SK-N-SH (cell line): Measurements from ENCODE around the gene UNC93B1. TPM values are rescaled to one million over a fixed set of nuclear protein-coding genes. Genes with fewer than 3 reads are reported as not detected.
A peak's percentile ranks its signal among the peaks of the same experiment; 100 is the strongest.
"Not testable (repeated sequence)": the region's sequence is repeated elsewhere in the genome, so short reads cannot be mapped to it uniquely, and the experiment has no call there.

Experiments
- CTCF ChIA-PET: fragments of 300-600, 350-600 bp; formaldehyde crosslinking; extraction: SDS; loops from one replicate; lab custom pipeline; 2021; lab: Yijun Ruan, JAX
- POLR2A ChIA-PET: fragments of 350-600 bp; sonication (Branson Sonifier 250); formaldehyde crosslinking; extraction: SDS; loops from one replicate; lab custom pipeline; 2020; ENCODE audit warnings: antibody characterized with exemption, inconsistent platforms; lab: Yijun Ruan, JAX
- DNase-seq: peaks from one replicate; pipeline ENCODE4 v3.0.0; 2012
- H2AFZ ChIP-seq: fragments of 200-600 bp; sonication (generic); 2 replicates; pipeline ENCODE4 v1.8.1; 2016; ENCODE audit warnings: antibody characterized with exemption, mild to moderate bottlenecking, low read depth
- H3F3A ChIP-seq: fragments of 200-600 bp; sonication (generic); replicated peaks from 2 replicates; pipeline ENCODE3; 2016; ENCODE audit warnings: antibody characterized with exemption, mild to moderate bottlenecking; ENCODE audit not compliant: insufficient read depth
- H3K27ac ChIP-seq, 2 experiments: fragments of 200-500 bp in 1 of 2; fragments of 200-600 bp in 1 of 2; sonication (Bioruptor generic) in 1 of 2; sonication (generic), shearing (Covaris generic) in 1 of 2; 2 replicates each; pipeline versions ENCODE4 v1.5.1 to v1.6.1; 2014 to 2016; ENCODE audit warnings: low read depth in 2 of 2, inconsistent platforms in 1 of 2, low read length in 1 of 2, mild to moderate bottlenecking in 1 of 2, mixed read lengths in 1 of 2
- H3K27me3 ChIP-seq: fragments of 200-600 bp; sonication (generic), shearing (Covaris generic); 2 replicates; pipeline ENCODE4 v1.6.1; 2016; ENCODE audit warnings: mixed run types; ENCODE audit not compliant: insufficient read depth
- H3K36me3 ChIP-seq, 2 experiments: fragments of 200-500 bp in 1 of 2; fragments of 200-600 bp in 1 of 2; sonication (Bioruptor generic) in 1 of 2; sonication (generic) in 1 of 2; replicated peaks in 1 of 2; 2 replicates each; pipeline versions ENCODE3 to v1.5.1; 2014 to 2016; ENCODE audit warnings: low read length in 1 of 2, mild to moderate bottlenecking in 1 of 2; ENCODE audit not compliant: insufficient read depth in 2 of 2, control insufficient read depth in 1 of 2
- H3K4me1 ChIP-seq, 2 experiments: fragments of 200-500 bp in 1 of 2; fragments of 200-600 bp in 1 of 2; sonication (Bioruptor generic) in 1 of 2; sonication (generic), shearing (Covaris generic) in 1 of 2; 2 replicates each; pipeline versions ENCODE4 v1.5.1 to v1.6.1; 2014 to 2016; ENCODE audit warnings: low read depth in 1 of 2, low read length in 1 of 2, mixed run types in 1 of 2; ENCODE audit not compliant: insufficient read depth in 2 of 2, control insufficient read depth in 1 of 2
- H3K4me2 ChIP-seq: fragments of 200-600 bp; sonication (generic), shearing (Covaris generic); 2 replicates; pipeline ENCODE4 v1.6.1; 2017; ENCODE audit warnings: mixed run types
- H3K4me3 ChIP-seq, 2 experiments: fragments of 200-500 bp in 1 of 2; fragments of 200-600 bp in 1 of 2; sonication (Bioruptor generic) in 1 of 2; sonication (generic), shearing (Covaris generic) in 1 of 2; 2 replicates each; pipeline versions ENCODE4 v1.5.1 to v1.8.1; 2014 to 2016; ENCODE audit warnings: low read depth in 2 of 2, inconsistent platforms in 1 of 2, low read length in 1 of 2, mild to moderate bottlenecking in 1 of 2, mixed read lengths in 1 of 2, moderate library complexity in 1 of 2
- H3K79me2 ChIP-seq: fragments of 200-600 bp; sonication (generic); 2 replicates; pipeline ENCODE4 v1.8.1; 2017; ENCODE audit warnings: mild to moderate bottlenecking; ENCODE audit not compliant: insufficient read depth
- H3K9ac ChIP-seq: fragments of 200-600 bp; sonication (generic); 2 replicates; pipeline ENCODE4 v1.6.1; 2017; ENCODE audit warnings: mixed run types
- H3K9me2 ChIP-seq: fragments of 200-600 bp; sonication (generic); 2 replicates; pipeline ENCODE4 v1.6.1; 2017; ENCODE audit warnings: mixed run types
- H3K9me3 ChIP-seq: fragments of 200-600 bp; sonication (generic); 2 replicates; pipeline ENCODE4 v1.6.1; 2017; ENCODE audit warnings: mixed run types, mild to moderate bottlenecking, moderate library complexity
- H4K20me1 ChIP-seq: fragments of 200-600 bp; sonication (generic); 2 replicates; pipeline ENCODE4 v1.6.1; 2017; ENCODE audit warnings: mild to moderate bottlenecking, mixed run types; ENCODE audit not compliant: insufficient read depth
- WGBS: methylation state at CpG from one replicate; pipeline ENCODE4 v1.1.6; 2017; ENCODE audit warnings: low lambda C conversion rate; 5-methylcytosine and 5-hydroxymethylcytosine counted together
- polyA plus RNA-seq, 3 experiments: library from polyadenylated mRNA; depleted of rRNA; stranded (reverse); fragments of >200 nt; gene quantifications; 2 replicates each; pipeline ENCODE4 v1.2.3, GENCODE V29; 2012
- small RNA-seq, 7 experiments: library from RNA; depleted of rRNA; stranded (forward); fragments of <200 nt; gene quantifications; one replicate each; pipeline ENCODE3, GENCODE V24; 2012
- TF ChIP-seq, protein P1 (sequence below): fragments of 200-600 bp; sonication (generic); IDR thresholded peaks from 2 replicates; pipeline ENCODE4 v1.6.1; 2017; ENCODE audit warnings: antibody characterized with exemption, mild to moderate bottlenecking, moderate library complexity

Gene UNC93B1
- polyA plus RNA-seq, 1 of the 3 experiments (the other 2 are of a cell fraction) = 28.9 TPM

DNA sequence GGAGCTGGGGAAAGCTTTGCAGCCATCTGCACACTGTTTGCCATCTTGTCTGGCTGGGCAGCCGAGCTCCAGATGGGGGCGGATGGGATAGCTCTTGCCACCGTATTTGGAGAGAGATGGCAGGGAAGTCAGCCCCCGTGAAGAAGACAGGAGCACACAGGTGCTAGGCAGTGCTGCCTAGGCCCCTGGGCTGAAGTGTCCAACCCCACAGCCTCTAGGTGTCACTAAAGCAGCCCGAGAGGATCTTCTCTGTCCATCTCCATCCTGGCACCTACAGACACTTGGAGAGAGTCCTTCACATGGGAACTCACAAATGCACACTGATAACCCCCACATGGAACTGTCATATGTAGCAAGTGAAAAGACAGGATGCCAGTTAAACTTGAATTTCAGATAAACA lies 60.5 kb downstream of the UNC93B1 start:
- not testable (repeated sequence) for H3K79me2 ChIP-seq, H2AFZ ChIP-seq, H3K27ac ChIP-seq
- TF ChIP-seq, protein P1, sequence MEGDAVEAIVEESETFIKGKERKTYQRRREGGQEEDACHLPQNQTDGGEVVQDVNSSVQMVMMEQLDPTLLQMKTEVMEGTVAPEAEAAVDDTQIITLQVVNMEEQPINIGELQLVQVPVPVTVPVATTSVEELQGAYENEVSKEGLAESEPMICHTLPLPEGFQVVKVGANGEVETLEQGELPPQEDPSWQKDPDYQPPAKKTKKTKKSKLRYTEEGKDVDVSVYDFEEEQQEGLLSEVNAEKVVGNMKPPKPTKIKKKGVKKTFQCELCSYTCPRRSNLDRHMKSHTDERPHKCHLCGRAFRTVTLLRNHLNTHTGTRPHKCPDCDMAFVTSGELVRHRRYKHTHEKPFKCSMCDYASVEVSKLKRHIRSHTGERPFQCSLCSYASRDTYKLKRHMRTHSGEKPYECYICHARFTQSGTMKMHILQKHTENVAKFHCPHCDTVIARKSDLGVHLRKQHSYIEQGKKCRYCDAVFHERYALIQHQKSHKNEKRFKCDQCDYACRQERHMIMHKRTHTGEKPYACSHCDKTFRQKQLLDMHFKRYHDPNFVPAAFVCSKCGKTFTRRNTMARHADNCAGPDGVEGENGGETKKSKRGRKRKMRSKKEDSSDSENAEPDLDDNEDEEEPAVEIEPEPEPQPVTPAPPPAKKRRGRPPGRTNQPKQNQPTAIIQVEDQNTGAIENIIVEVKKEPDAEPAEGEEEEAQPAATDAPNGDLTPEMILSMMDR = peak; percentile 26; the same call in 1 of the 2 replicates
- TF ChIP-seq, all 33 proteins: peak for 1; not testable (repeated sequence) for 32
- WGBS = 8% methylated on average over 1 of the region's 5 CpGs
- H3K9ac ChIP-seq, H4K20me1 ChIP-seq, H3K9me3 ChIP-seq, H3K36me3 ChIP-seq, H3K4me1 ChIP-seq, H3K27me3 ChIP-seq, H3K9me2 ChIP-seq, H3K4me2 ChIP-seq, H3K4me3 ChIP-seq, POLR2A ChIA-PET, DNase-seq, H3F3A ChIP-seq: not testable (repeated sequence)
- CTCF ChIA-PET = interaction anchor here (1.4 kb wide), 1 partner anchor 12 kb away, joined by 4 read pairs; no protein-coding TSS in a partner anchor

Small RNA genes within 50 kb of the gene (small RNA-seq; reads per million reads assigned to genes)
- gene MIR6753 = 0 reads per million in 7 experiments

Other genes with a start within 250 kb of the UNC93B1 start
- 14.9 and 15.9 TPM in 2 replicates for gene ALDH3B1, start 6.2 kb upstream of the UNC93B1 start, polyA plus RNA-seq (2012; rRNA removed)
- gene NDUFS8, start 26.6 kb upstream of the UNC93B1 start, polyA plus RNA-seq (2012; rRNA removed) = 87.2 and 123 TPM in 2 replicates
- 0.58 and 0.73 TPM in 2 replicates for gene TCIRG1, start 34.9 kb upstream of the UNC93B1 start, polyA plus RNA-seq (2012; rRNA removed)
- gene CHKA, start 117.3 kb upstream of the UNC93B1 start, polyA plus RNA-seq (2012; rRNA removed) = 12.3 and 13.7 TPM in 2 replicates
- gene KMT5B, start 209.2 kb upstream of the UNC93B1 start, polyA plus RNA-seq (2012; rRNA removed) = 8.4 and 10.4 TPM in 2 replicates